Measurements from ENCODE around the gene GANC.

GANC gene

GRCh38 chr15:42264795-42265194, 8.2 kb upstream of the GANC start:
- peaks cover 23 to 67% of the 10 kb centered on the region in 2 experiments for H3K36me3 ChIP-seq (ENCODE audit: control insufficient read depth in 2 of 2, insufficient read depth in 1 of 2, low read length in 2 of 2)
- TF ChIP-seq ZNF146 (tag by site-specific recombination; IDR thresholded peaks at IDR 0.05) (peak; percentile 66), ZNF571 (tag by site-specific recombination; IDR thresholded peaks at IDR 0.05) (no peak)
- ChIA-PET CTCF (no interaction called here), POLR2A (no interaction called here)
- H3K4me1 ChIP-seq (ENCODE audit: control insufficient read depth, insufficient read depth, low read length) = no peaks in the 10 kb centered on the region
- H3K9me3 ChIP-seq (ENCODE audit: control insufficient read depth, insufficient read depth, low read depth, low read length) = no peaks in the 10 kb centered on the region
- H3K27ac ChIP-seq (ENCODE audit: extremely low read depth, low read depth, low read length) = no peak overlapping the region
- no peak overlapping the region for H3K4me3 ChIP-seq (ENCODE audit: low read depth, low read length)

GRCh38 chr15:42267286-42267685, 5.7 kb upstream of the GANC start:
- peaks cover 19 to 50% of the 10 kb centered on the region in 2 experiments for H3K36me3 ChIP-seq (ENCODE audit: control insufficient read depth in 2 of 2, insufficient read depth in 1 of 2, low read length in 2 of 2)
- H3K4me1 ChIP-seq (ENCODE audit: control insufficient read depth, insufficient read depth, low read length) = no peaks in the 10 kb centered on the region
- no peak overlapping the region for H3K27ac ChIP-seq (ENCODE audit: extremely low read depth, low read depth, low read length)
- no peaks in the 10 kb centered on the region for H3K9me3 ChIP-seq (ENCODE audit: control insufficient read depth, insufficient read depth, low read depth, low read length)
- no peak for TF ChIP-seq KLF7 (tag by site-specific recombination; IDR thresholded peaks at IDR 0.05; ENCODE audit: borderline replicate concordance)
- no peak overlapping the region for H3K4me3 ChIP-seq (ENCODE audit: low read depth, low read length)
- POLR2A ChIA-PET = no interaction called here
- CTCF ChIA-PET = no interaction called here

- TF ChIP-seq ZNF169 (tag by site-specific recombination; IDR thresholded peaks at IDR 0.05) = no peak
- TF ChIP-seq, protein P1, sequence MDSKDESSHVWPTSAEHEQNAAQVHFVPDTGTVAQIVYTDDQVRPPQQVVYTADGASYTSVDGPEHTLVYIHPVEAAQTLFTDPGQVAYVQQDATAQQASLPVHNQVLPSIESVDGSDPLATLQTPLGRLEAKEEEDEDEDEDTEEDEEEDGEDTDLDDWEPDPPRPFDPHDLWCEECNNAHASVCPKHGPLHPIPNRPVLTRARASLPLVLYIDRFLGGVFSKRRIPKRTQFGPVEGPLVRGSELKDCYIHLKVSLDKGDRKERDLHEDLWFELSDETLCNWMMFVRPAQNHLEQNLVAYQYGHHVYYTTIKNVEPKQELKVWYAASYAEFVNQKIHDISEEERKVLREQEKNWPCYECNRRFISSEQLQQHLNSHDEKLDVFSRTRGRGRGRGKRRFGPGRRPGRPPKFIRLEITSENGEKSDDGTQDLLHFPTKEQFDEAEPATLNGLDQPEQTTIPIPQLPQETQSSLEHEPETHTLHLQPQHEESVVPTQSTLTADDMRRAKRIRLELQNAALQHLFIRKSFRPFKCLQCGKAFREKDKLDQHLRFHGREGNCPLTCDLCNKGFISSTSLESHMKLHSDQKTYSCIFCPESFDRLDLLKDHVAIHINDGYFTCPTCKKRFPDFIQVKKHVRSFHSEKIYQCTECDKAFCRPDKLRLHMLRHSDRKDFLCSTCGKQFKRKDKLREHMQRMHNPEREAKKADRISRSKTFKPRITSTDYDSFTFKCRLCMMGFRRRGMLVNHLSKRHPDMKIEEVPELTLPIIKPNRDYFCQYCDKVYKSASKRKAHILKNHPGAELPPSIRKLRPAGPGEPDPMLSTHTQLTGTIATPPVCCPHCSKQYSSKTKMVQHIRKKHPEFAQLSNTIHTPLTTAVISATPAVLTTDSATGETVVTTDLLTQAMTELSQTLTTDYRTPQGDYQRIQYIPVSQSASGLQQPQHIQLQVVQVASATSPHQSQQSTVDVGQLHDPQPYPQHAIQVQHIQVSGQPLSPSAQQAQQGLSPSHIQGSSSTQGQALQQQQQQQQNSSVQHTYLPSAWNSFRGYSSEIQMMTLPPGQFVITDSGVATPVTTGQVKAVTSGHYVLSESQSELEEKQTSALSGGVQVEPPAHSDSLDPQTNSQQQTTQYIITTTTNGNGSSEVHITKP (tag by site-specific recombination; IDR thresholded peaks at IDR 0.05) = peak; percentile 46; the same call in 1 of the 2 replicates
- peaks cover 9 to 25% of the 10 kb centered on the region in 2 experiments for H3K36me3 ChIP-seq (ENCODE audit: control insufficient read depth in 2 of 2, insufficient read depth in 1 of 2, low read length in 2 of 2)
- H3K9me3 ChIP-seq (ENCODE audit: control insufficient read depth, insufficient read depth, low read depth, low read length) = no peaks in the 10 kb centered on the region
- no peaks in the 10 kb centered on the region for H3K4me1 ChIP-seq (ENCODE audit: control insufficient read depth, insufficient read depth, low read length)
- no peak overlapping the region for H3K4me3 ChIP-seq (ENCODE audit: low read depth, low read length)
- POLR2A ChIA-PET = no interaction called here
- CTCF ChIA-PET = interaction anchor here (0.6 kb wide), 1 partner anchor 196 kb away, joined by 3 read pairs; no protein-coding TSS in a partner anchor
- no peak overlapping the region for H3K27ac ChIP-seq (ENCODE audit: extremely low read depth, low read depth, low read length)
These were observed 2.5 kb upstream of the GANC start for GRCh38 chr15:42270551-42270950.

GRCh38 chr15:42270996-42271395, 2.0 kb upstream of the GANC start:
- H3K4me3 ChIP-seq (ENCODE audit: low read depth, low read length) = no peak overlapping the region
- H3K27ac ChIP-seq (ENCODE audit: extremely low read depth, low read depth, low read length) = no peak overlapping the region
- ChIA-PET CTCF (no interaction called here), POLR2A (no interaction called here)
- H3K4me1 ChIP-seq (ENCODE audit: control insufficient read depth, insufficient read depth, low read length) = no peaks in the 10 kb centered on the region
- peaks cover 9 to 20% of the 10 kb centered on the region in 2 experiments for H3K36me3 ChIP-seq (ENCODE audit: control insufficient read depth in 2 of 2, insufficient read depth in 1 of 2, low read length in 2 of 2)
- TF ChIP-seq ZEB2 (tag by site-specific recombination; IDR thresholded peaks at IDR 0.05) = no peak
- TF ChIP-seq KLF8 (tag by site-specific recombination; IDR thresholded peaks at IDR 0.05) = no peak
- TF ChIP-seq, protein P2, sequence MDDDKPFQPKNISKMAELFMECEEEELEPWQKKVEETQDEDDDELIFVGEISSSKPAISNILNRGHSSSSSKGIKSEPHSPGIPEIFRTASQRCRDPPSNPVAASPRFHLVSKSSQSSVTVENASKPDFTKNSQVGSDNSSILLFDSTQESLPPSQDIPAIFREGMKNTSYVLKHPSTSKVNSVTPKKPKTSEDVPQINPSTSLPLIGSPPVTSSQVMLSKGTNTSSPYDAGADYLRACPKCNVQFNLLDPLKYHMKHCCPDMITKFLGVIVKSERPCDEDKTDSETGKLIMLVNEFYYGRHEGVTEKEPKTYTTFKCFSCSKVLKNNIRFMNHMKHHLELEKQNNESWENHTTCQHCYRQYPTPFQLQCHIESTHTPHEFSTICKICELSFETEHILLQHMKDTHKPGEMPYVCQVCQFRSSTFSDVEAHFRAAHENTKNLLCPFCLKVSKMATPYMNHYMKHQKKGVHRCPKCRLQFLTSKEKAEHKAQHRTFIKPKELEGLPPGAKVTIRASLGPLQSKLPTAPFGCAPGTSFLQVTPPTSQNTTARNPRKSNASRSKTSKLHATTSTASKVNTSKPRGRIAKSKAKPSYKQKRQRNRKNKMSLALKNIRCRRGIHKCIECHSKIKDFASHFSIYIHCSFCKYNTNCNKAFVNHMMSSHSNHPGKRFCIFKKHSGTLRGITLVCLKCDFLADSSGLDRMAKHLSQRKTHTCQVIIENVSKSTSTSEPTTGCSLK (tag by site-specific recombination; IDR thresholded peaks at IDR 0.05) = no peak
- TF ChIP-seq, protein P3, sequence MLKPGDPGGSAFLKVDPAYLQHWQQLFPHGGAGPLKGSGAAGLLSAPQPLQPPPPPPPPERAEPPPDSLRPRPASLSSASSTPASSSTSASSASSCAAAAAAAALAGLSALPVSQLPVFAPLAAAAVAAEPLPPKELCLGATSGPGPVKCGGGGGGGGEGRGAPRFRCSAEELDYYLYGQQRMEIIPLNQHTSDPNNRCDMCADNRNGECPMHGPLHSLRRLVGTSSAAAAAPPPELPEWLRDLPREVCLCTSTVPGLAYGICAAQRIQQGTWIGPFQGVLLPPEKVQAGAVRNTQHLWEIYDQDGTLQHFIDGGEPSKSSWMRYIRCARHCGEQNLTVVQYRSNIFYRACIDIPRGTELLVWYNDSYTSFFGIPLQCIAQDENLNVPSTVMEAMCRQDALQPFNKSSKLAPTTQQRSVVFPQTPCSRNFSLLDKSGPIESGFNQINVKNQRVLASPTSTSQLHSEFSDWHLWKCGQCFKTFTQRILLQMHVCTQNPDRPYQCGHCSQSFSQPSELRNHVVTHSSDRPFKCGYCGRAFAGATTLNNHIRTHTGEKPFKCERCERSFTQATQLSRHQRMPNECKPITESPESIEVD (tag by site-specific recombination; IDR thresholded peaks at IDR 0.05) = 0 out of 2 replicates have a peak, but pooled peaks have one; percentile 32
- TF ChIP-seq KLF7 (tag by site-specific recombination; IDR thresholded peaks at IDR 0.05; ENCODE audit: borderline replicate concordance) = no peak
- no peaks in the 10 kb centered on the region for H3K9me3 ChIP-seq (ENCODE audit: control insufficient read depth, insufficient read depth, low read depth, low read length)
